KMS-11 (cell line): ENCODE measurements around the gene UBE2L6.
A peak's percentile ranks its signal among the peaks of the same experiment; 100 is the strongest.
"Not testable (repeated sequence)": the region's sequence is repeated elsewhere in the genome, so short reads cannot be mapped to it uniquely, and the experiment has no call there.

ENCODE experiments used
- H2AFZ ChIP-seq: fragments of 200-600 bp; sonication (generic); 2 replicates; pipeline ENCODE4 v1.6.1; 2016; ENCODE audit warnings: antibody characterized with exemption, mixed run types, low read depth
- H3K27ac ChIP-seq: fragments of 200-600 bp; sonication (generic); 2 replicates; pipeline ENCODE4 v1.6.1; 2016; ENCODE audit warnings: mild to moderate bottlenecking, mixed run types
- H3K27me3 ChIP-seq: fragments of 200-600 bp; sonication (generic); 2 replicates; pipeline ENCODE4 v1.6.1; 2017; ENCODE audit warnings: mild to moderate bottlenecking, low read depth, mixed run types, moderate library complexity; ENCODE audit not compliant: insufficient read depth
- H3K36me3 ChIP-seq: fragments of 200-600 bp; sonication (generic); 2 replicates; pipeline ENCODE4 v1.6.1; 2017; ENCODE audit warnings: mild to moderate bottlenecking, mixed run types; ENCODE audit not compliant: insufficient read depth
- H3K4me1 ChIP-seq: fragments of 200-600 bp; sonication (generic); 2 replicates; pipeline ENCODE4 v1.6.1; 2016; ENCODE audit warnings: mild to moderate bottlenecking, low read depth, mixed run types; ENCODE audit not compliant: poor library complexity, severe bottlenecking
- H3K4me2 ChIP-seq: fragments of 200-600 bp; sonication (generic); 2 replicates; pipeline ENCODE4 v1.7.0; 2016; ENCODE audit warnings: mild to moderate bottlenecking, mixed run types
- H3K4me3 ChIP-seq: fragments of 200-600 bp; sonication (generic); IDR thresholded peaks from 2 replicates; pipeline ENCODE4 v1.6.1; 2017; ENCODE audit warnings: low read depth, low read length, mixed read lengths; ENCODE audit not compliant: insufficient read depth
- H3K79me2 ChIP-seq: fragments of 200-600 bp; sonication (generic); 2 replicates; pipeline ENCODE4 v1.6.1; 2016; ENCODE audit warnings: low read depth, mixed run types; ENCODE audit not compliant: insufficient read depth
- H3K9ac ChIP-seq: fragments of 200-600 bp; sonication (generic); 2 replicates; pipeline ENCODE4 v1.6.1; 2016; ENCODE audit warnings: mild to moderate bottlenecking, mixed run types
- H4K20me1 ChIP-seq: fragments of 200-600 bp; sonication (generic); 2 replicates; pipeline ENCODE4 v1.6.1; 2016; ENCODE audit warnings: mild to moderate bottlenecking, mixed run types; ENCODE audit not compliant: insufficient read depth
- CTCF ChIP-seq: fragments of 200-600 bp; sonication (generic); conservative IDR thresholded peaks from 2 replicates; pipeline ENCODE4 v1.6.1; 2017; ENCODE audit warnings: low read depth, mild to moderate bottlenecking, antibody characterized with exemption, low read length, moderate library complexity, mixed read lengths

UBE2L6 gene

GRCh38 chr11:57536947-57537619, 30.4 kb downstream of the UBE2L6 start, which contains the start of gene SMTNL1:
TSS of gene SMTNL1 (plus strand) at chr11:57537595. CDS start at chr11:57542643, 5,048 bp downstream.
- H3K4me3 ChIP-seq = no peak within 1 kb of the TSS
- H2AFZ ChIP-seq = no peak within 1 kb of the TSS
- H3K27me3 ChIP-seq = no peaks in the 10 kb centered on the region
- H3K27ac ChIP-seq = no peak within 1 kb of the TSS
- H3K36me3 ChIP-seq = no peaks in the 10 kb centered on the region
- H3K79me2 ChIP-seq = no peaks in the 10 kb centered on the region
- no peak within 1 kb of the TSS for H3K9ac ChIP-seq
- H4K20me1 ChIP-seq = no peaks in the 10 kb centered on the region
- TF ChIP-seq CTCF = no peak
- no peak within 1 kb of the TSS for H3K4me2 ChIP-seq
- peaks cover under 1% of the 10 kb centered on the region for H3K4me1 ChIP-seq

- not testable (repeated sequence) for H3K27ac ChIP-seq, H3K4me3 ChIP-seq, H3K9ac ChIP-seq
These were observed 33.0 kb downstream of the UBE2L6 start for GRCh38 chr11:57534449-57534848.

GRCh38 chr11:57530596-57531507, 36.6 kb downstream of the UBE2L6 start, which contains the start of gene TIMM10:
TSS of gene TIMM10 (minus strand) at chr11:57530754. CDS start at chr11:57530189, 565 bp downstream.
- no peaks in the 10 kb centered on the region for H3K36me3 ChIP-seq
- peaks cover 26% of the 10 kb centered on the region for H3K4me1 ChIP-seq
- H3K4me3 ChIP-seq = no peak within 1 kb of the TSS
- peaks cover 19% of the 10 kb centered on the region for H3K79me2 ChIP-seq
- H2AFZ ChIP-seq = peak within 1 kb of the TSS; percentile 96
- H3K9ac ChIP-seq = peak within 1 kb of the TSS; percentile 78
- peak within 1 kb of the TSS; percentile 44; the same call in 1 of the 2 replicates for H3K27ac ChIP-seq
- no peaks in the 10 kb centered on the region for H3K27me3 ChIP-seq
- peak within 1 kb of the TSS; percentile 95 for H3K4me2 ChIP-seq
- TF ChIP-seq CTCF = no peak
- H4K20me1 ChIP-seq = no peaks in the 10 kb centered on the region

More at GRCh38 chr11:57534449-57534848, 33.0 kb downstream of the UBE2L6 start:
- H3K36me3 ChIP-seq, H3K27me3 ChIP-seq, H2AFZ ChIP-seq, H4K20me1 ChIP-seq, H3K4me2 ChIP-seq: not testable (repeated sequence)
- peaks cover 11% of the 10 kb centered on the region for H3K79me2 ChIP-seq
- H3K4me1 ChIP-seq = peaks cover 12% of the 10 kb centered on the region

- no peaks in the 10 kb centered on the region for H3K27me3 ChIP-seq
- H3K9ac ChIP-seq = peak overlapping the region; percentile 78
- no peak overlapping the region for H3K4me3 ChIP-seq
- TF ChIP-seq CTCF = no peak
- peaks cover 26% of the 10 kb centered on the region for H3K4me1 ChIP-seq
- H4K20me1 ChIP-seq = no peaks in the 10 kb centered on the region
- H3K27ac ChIP-seq = peak overlapping the region; percentile 44; the same call in 1 of the 2 replicates
- peaks cover 19% of the 10 kb centered on the region for H3K79me2 ChIP-seq
- H3K4me2 ChIP-seq = peak overlapping the region; percentile 77
- H2AFZ ChIP-seq = peak overlapping the region; percentile 11; the same call in 1 of the 2 replicates
- no peaks in the 10 kb centered on the region for H3K36me3 ChIP-seq
These were observed 37.3 kb downstream of the UBE2L6 start for GRCh38 chr11:57530215-57530595.
